GM19239 (cell line): ENCODE data around the gene CLEC16A.

Source experiments
- DNase-seq: peaks from one replicate; pipeline ENCODE4 v3.0.0; 2011; ENCODE audit warnings: low spot score; ENCODE audit not compliant: insufficient read length
- FAIRE-seq: peaks from 2 replicates; lab custom pipeline; 2011; peaks lifted over from hg19 to GRCh38; lab: Jason Lieb, UNC

The CLEC16A gene

DNA sequence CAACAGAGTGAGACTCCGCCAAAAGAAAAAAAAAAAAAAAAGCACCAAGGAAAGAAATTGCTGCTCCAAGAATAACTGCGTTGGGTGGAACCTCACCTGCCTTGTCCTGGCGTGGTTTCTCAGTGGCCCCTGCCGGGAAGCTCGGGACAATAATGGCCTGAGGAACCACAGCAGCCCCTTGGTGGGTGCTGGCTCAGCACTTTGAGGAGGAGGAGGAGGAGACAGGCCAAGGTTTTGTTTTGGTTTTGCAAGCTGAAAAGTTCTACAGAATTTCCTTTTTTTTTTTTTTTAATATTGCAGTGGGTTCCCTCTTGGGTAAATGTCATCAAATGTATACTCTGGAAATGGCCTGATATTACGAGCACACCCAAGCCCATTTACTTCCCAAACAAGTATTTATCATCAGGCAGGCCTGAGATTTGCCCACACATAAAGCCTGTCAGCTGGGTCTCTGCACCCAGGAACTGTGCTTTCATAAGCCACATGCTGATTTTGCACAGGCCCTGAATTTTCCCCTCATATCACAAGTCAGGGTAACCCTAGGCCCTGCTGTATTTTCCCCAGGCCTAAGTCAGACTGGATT lies 233.3 kb downstream of the CLEC16A start:
- no peak for FAIRE-seq

DNA sequence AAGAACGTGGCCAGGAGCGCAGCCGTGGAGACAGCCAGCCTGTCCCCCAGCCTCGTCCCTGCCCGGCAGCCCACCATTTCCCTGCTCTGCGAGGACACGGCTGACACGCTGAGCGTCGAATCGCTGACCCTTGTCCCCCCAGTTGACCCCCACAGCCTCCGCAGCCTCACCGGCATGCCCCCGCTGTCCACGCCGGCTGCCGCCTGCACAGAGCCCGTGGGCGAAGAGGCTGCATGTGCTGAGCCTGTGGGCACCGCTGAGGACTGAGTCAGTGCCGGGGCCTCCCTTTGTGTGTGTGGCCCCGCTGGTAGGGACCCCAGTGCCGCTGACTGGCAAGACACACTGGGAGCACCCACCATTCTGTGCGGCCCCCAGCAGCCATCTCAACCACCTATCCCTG lies 234.1 kb downstream of the CLEC16A start:
- DNase-seq = no peak
- no peak for FAIRE-seq

More for the DNA sequence above, 233.3 kb downstream of the CLEC16A start:
- no peak for DNase-seq

DNA sequence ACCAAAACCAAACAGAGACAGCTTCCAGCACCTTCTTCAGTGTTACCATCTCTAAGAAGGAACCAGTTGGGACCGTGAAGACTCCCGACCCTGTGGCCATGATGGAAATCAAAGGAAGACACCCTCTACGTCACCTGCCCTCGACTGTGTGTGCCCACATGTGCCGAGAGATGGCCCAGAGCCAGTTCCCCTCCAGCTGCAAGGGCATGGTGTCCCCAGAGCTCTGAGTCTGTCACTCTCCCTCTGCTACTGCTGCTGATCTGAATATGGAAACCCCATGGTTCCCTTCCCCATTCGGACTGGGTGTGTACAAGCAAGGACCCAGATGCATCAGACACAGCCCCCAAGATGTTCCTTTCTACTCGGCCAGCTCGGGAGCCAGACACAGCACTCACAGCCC lies 235.2 kb downstream of the CLEC16A start:
- no peak for FAIRE-seq

DNA sequence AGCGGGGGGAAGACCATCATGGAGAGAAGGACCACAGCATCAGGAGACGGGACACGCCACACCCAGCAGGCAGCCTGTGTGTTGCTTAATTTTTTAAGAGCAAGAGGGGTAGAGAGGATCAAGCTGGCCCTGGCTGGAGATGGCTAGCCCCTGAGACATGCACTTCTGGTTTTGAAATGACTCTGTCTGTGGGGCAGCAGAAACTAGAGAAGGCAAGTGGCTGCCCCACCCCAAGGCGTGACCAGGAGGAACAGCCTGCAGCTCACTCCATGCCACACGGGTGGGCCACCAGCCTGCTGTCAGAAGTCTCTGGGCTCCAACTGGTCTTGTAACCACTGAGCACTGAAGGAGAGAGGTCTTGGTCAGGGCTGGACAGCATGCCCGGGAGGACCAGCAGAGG lies 236.1 kb downstream of the CLEC16A start:
- FAIRE-seq (peak; percentile 87), DNase-seq (no peak)

More for the DNA sequence above, 235.2 kb downstream of the CLEC16A start:
- no peak for DNase-seq

DNA sequence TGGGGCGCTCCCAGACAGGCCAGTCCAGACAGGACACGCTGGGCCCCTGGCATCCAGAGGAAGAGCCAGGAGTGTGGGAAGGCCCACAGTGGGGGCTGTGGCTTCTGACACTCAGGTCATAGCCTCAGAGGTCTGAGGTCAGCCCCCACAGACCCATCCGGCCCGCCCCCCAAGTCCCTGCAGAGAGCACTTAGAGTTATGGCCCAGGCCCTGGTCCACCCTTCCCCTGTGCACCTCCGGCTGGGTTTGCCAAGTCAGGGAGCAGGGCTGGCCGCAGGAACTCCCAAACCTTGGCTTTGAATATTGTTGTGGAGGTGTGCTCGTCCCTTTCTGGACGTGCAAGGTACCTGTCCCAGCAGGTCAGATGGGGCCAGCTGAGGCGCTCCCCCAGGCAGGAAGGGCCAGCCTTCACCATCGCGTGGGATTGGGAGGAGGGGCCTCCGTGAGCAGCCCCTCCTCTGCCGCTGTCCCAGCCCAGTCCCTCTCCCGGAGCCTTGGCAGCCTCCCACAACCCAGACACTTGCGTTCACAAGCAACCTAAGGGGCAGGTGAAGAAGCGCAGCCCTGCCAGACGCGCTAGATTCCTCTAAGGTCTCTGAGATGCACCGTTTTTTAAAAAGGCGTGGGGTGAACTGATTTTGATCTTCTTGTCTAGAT lies 237.0 kb downstream of the CLEC16A start:
- DNase-seq (no peak), FAIRE-seq (no peak)

DNA sequence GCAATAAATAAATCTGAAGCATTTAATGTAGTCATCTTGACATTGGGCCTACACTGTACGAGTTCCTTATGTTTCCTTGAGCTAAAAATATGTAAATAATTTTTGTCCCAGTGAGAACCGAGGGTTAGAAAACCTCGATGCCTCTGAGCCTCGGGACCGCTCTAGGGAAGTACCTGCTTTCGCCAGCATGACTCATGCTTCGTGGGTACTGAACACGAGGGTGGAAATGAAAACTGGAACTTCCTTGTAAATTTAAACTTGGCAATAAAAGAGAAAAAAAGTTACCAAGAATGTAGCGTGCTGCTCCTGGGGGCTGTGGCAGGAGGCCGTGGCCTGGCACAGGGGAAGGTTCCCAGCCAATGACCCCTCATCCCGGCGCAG lies 237.5 kb downstream of the CLEC16A start:
- FAIRE-seq = peak; percentile 94
- DNase-seq = no peak

DNA sequence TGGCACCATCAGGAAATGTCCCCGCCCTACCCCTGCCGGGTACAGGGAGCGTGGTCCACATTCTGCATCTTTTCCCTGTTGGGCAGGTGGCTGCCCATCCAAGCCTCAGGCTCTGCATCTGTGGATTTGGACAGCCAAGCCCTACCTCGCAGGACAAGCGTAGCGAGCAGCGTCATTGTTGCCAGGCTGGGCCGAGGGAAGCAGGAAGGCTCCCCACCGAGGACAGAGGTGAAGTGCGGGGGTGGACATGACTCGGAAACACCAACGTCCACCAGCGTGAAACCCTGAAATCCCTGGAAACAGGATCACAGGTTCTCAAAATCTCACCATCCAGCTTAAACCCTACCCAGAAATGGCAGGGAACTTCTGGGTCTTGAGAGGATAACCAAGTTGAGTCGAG lies 238.0 kb downstream of the CLEC16A start:
- DNase-seq (no peak), FAIRE-seq (no peak)

- FAIRE-seq (peak; percentile 89), DNase-seq (no peak)
Measured at GRCh38 chr16:11183035-11183812, 238.9 kb downstream of the CLEC16A start.

DNA sequence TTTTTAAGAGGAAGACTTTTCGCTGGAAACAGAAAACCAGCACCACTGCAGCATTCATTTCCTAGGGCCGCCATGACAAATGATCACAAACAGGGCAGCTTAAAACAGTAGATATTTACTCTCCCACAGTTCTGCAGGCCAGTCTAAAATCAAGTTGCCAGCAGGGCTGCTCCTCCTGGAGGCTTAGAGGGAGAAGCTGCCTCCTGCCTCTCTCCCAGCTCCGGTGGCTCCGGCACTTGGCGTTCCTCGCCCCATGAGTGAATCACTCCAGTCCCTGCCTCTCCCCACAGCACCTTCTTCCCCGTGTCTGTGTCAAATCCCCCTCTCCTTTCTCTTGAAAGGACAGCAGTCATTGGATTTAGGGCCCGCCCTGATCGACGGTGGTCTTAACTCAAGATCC lies 239.6 kb downstream of the CLEC16A start:
- DNase-seq = no peak
- no peak for FAIRE-seq

DNA sequence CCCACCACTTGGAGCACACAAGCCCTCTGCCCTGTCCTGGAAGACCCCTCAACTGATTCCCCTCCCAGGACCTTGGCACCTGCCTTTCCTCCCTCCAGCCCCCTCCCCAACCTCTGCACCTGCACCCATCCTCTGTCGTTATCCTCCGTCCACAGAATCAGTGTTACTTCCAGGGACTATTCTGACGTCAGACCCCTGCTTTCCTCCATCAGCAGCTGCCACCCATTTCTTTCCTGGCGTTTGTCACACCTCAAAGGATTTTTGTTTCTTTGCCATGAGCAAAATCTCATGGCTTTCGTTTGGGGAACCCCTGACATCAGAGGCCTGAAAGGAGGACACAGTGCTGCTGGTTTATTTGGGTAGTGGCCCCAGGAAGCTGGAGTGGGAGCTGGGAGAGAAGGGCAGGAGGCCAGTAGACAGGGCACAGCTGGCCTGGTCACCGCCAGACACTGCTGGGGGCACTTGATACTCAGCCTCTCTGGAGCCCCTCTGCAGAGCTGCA lies 243.2 kb downstream of the CLEC16A start:
- DNase-seq (no peak), FAIRE-seq (no peak)

- DNase-seq (no peak), FAIRE-seq (no peak)
Measured at GRCh38 chr16:11188801-11189740, 244.7 kb downstream of the CLEC16A start.

GRCh38 chr16:11190588-11191560 lies 246.5 kb downstream of the CLEC16A start:
- no peak for DNase-seq
- peak; percentile 64 for FAIRE-seq

DNA sequence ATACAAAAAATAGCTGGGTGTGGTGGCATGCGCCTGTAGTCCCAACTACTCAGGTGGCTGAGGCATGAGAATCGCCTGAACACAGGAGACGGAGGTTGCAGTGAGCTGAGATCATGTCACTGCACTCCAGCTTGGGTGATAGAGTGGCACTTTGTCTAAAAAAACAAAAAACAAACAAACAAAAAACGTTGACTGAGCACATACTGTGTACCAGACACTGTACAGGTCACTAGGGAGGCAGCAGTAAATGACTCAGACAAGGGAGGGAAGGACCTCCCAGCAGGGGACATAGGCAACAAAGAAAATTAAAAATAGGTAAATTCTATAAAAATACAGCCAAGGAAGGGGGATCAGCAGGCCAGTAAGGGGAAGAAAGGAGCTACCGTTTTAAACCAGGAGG lies 247.3 kb downstream of the CLEC16A start:
- FAIRE-seq (no peak), DNase-seq (no peak)

GRCh38 chr16:11193494-11193893 lies 249.1 kb downstream of the CLEC16A start:
- FAIRE-seq (no peak), DNase-seq (no peak)

- no peak for DNase-seq
- FAIRE-seq = no peak
Measured at GRCh38 chr16:11194913-11195312, 250.5 kb downstream of the CLEC16A start.

GRCh38 chr16:11196286-11196828 lies 252.0 kb downstream of the CLEC16A start:
- FAIRE-seq = no peak
- no peak for DNase-seq

DNA sequence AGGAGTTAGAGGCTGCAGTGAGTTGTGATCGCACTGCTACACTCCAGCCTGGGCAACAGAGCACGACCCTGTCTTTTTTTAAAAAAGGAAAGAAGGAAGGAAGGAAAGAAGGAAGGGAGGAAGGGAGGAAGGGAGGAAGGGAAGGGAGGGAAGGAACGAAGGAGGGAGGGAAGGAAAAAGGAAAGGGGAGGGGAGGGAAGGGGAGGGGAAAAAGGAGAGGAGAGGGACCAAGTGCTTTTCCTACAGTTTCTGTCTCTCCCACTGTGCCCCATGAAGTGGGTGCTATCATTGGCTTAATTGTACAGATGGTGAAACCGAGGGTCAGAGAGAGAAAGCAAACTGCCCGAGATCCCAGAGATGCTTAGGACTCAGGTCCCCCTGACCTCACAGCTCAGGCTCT lies 254.0 kb downstream of the CLEC16A start:
- DNase-seq (no peak), FAIRE-seq (no peak)

GRCh38 chr16:11198828-11199227 lies 254.5 kb downstream of the CLEC16A start:
- DNase-seq = no peak
- no peak for FAIRE-seq

DNA sequence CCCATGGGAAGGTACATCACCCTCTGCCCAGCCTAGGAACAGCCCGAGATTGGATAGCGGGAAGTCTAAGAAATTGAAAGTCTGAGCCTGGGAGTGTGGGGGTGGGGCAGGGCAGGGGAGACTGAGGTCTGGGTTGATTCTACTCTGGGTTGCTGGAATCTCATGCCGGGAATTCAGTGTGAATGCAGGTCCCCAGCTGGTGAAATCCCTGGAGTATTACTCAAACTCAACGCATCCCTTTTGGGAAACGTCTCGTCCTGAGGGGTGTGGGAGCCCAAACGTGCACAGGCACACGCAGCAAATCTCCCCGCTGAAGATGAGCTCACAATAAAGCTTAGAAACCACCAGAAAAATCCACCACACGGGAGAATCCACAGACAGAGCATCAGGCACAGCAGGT lies 256.2 kb downstream of the CLEC16A start:
- DNase-seq (no peak), FAIRE-seq (no peak)
